NCI-H510A treated with DMSO at 0.1 percent for 48 hours (cell line): ENCODE measurements around the gene PLCH1.
A peak's percentile ranks its signal among the peaks of the same experiment; 100 is the strongest.

Experiments
- DNase-seq: peaks from one replicate; lab custom pipeline; 2025; lab: John Stamatoyannopoulos, UW

PLCH1 gene

GRCh38 chr3:155377847-155378246 lies 367.0 kb downstream of the PLCH1 start:
- no peak for DNase-seq

DNA sequence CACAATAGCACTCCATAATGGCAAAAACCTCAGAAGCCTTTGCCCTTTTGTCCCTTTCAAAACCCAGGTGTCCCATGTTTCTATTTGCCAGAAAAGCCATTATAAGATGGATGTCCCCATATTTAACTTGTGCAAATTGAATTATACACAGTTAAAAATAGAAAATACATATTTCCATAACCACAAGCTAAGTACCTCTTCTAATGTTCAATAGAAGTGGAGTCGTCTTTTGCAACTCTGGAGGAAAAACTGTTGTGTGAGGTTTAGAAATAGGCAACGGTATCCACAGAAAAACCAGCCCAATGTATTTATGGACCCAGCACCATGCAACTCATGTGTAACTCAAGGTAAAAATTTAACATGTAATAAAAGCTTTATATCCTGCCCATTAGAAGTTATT lies 367.8 kb downstream of the PLCH1 start:
- no peak for DNase-seq

DNA sequence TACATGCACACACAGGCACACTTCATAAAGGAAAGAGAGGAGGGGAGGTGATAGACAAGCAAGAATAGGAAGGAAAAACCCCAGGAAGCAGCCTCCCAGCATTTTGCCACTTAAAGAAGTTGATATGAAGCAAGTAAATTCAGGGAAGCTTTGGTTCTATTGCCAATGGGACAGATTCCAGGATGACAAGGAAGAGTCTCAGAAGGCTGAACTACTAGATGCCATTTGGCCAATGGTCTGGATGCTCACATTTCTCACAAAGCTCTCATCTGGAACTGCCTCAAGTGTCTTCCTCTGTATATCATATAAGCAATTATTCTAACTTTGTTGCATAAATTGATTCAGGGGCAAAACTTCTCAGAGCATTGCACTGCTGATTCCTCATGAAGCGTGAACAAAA lies 372.6 kb downstream of the PLCH1 start:
- no peak for DNase-seq

- no peak for DNase-seq
These were observed 373.9 kb downstream of the PLCH1 start for GRCh38 chr3:155370764-155371503.

GRCh38 chr3:155370198-155370597 lies 374.7 kb downstream of the PLCH1 start:
- DNase-seq, result no peak

DNA sequence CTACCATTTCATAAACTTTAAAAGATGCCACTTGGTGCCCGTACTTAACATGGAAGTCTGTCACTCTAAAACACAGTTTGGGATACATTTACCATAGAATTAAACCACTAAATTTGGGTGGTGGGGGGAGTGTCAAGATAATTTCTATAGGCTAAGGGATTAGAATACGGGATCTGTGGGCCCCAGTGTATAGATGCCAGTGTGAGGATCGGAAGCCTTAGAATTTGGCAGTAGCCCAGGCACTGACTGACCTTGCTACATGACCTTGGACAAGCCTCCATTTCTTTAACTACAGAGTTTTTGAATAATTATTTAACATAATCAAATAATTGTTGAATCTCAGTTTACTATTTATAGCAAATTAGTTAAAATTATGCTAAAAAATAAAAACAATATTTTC lies 375.1 kb downstream of the PLCH1 start:
- no peak for DNase-seq

DNA sequence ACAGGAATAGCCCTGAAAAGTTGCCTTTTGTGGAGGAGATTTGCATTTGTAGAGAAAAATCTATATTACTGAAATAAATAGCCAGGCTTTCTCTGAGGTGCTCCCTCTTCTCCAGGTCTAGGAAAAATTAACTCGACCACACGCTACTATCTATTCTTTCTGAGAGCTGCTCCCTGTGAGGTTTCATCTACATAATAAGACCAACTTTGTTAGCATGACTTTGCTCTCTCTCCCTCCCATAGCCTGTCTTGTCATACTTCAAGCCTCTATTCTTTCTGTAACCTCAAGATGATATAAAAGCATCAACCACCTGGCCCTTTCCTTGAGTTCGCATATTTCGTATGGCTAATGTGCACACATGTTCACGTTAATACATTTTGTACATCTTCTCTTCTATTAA lies 375.6 kb downstream of the PLCH1 start:
- no peak for DNase-seq

- DNase-seq, result no peak
These were observed 376.1 kb downstream of the PLCH1 start for GRCh38 chr3:155368786-155369185.

GRCh38 chr3:155367506-155367905 lies 377.4 kb downstream of the PLCH1 start:
- DNase-seq, result no peak

DNA sequence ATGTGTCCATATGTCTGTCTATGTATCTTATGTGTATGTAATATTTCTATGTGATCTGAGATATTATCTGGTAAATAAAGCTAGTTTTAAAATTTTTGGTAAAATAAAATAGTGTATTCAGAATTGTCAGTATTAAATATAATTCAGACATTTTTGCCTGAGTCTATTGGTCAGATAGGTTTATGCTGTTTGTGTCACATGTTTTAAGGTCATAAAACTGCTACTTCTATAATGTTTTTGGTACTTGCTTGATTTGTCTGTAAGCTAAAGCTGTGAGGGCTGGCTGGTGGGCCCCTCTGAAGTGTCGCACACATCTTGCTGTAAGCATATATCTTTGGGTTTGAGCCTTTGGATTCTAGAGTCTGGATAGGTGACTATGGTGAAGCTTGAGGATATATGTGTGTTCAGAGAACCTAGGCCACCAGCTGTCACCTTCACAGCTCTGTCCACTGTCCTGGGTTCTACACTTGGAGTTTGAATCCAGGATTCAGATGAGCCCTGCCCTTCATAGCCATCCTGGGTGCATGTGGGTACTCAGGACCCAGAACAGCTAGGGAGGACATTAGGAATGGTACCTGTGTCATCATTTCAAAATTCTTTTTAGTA lies 379.6 kb downstream of the PLCH1 start:
- no peak for DNase-seq

- no peak for DNase-seq
These were observed 380.4 kb downstream of the PLCH1 start for GRCh38 chr3:155364492-155364891.

DNA sequence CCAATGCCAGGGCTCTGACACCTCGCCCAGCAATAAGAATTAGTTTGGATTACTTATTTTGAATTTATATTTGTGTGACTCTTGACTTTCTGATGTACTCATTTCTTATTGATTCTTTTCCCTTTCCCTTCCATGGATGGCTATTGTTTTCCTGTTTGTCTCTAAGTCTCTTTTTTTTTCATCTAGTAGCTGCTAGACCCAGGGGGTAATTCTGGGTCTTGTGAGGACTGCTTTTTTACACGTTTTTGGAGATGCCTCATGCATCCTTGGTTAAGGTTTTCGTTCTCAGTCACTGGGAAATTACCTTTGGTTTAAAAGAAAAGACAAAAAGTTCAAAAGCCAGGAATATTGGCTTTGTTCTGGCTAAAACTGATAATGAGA lies 381.2 kb downstream of the PLCH1 start:
- no peak for DNase-seq

DNA sequence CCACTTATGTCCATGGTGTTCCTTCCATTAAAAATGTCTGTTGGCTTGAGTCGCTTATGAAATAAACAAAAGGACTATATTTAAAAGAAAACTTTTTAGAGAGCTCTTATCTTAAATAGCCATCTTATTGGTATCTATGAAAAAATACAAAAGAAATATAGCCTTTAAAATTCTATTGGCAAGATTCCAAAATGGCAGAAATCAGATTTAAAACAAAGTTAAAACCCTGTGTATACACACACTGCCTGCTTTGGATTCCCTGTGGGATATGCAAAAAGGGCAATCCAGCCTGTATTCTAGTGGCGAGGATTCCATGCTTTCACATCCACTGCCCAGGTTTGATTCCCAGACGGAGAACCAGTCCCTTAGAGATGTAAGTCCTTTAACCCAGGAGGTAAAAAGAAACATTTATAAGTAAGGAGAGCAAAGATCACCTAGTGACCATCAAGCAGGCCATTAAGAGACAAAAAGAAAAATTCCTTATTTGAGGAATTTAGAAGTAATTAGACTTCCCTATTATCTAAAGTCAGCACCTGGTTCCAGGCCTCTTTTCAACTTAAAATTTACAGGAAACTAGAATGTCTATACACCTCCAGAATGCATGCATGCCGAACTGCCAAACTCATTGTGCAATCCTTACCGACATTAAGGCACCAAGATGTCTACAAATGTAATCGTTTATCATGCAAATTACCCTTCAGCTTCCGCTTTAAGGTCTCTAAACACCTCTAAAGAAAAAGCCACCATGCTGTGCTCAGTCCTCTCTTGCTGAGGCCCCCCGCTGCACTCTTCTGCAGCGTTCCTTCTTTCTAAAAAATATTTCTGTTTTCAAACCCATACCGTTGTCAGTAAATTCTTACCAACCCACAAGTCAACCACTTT lies 381.8 kb downstream of the PLCH1 start:
- DNase-seq, result no peak

DNA sequence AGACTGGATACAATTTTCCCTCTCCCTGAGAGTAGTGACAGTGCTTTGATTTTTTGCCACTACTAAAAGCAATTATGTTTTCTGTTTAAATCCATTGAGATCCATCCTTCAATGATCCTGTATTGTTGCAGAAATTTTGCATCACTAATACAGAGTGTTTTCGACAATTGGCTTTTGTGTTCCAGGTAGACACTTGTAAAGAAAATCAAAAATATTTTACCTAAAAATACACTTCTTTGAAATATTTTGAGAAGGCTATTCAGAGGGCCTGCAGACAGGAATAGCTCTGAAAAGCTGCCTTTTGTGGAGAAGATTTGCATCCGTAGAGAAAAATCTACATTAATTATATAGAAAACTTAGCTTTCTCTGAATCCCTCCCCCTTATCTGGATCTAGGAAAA lies 384.6 kb downstream of the PLCH1 start:
- DNase-seq, result no peak

DNA sequence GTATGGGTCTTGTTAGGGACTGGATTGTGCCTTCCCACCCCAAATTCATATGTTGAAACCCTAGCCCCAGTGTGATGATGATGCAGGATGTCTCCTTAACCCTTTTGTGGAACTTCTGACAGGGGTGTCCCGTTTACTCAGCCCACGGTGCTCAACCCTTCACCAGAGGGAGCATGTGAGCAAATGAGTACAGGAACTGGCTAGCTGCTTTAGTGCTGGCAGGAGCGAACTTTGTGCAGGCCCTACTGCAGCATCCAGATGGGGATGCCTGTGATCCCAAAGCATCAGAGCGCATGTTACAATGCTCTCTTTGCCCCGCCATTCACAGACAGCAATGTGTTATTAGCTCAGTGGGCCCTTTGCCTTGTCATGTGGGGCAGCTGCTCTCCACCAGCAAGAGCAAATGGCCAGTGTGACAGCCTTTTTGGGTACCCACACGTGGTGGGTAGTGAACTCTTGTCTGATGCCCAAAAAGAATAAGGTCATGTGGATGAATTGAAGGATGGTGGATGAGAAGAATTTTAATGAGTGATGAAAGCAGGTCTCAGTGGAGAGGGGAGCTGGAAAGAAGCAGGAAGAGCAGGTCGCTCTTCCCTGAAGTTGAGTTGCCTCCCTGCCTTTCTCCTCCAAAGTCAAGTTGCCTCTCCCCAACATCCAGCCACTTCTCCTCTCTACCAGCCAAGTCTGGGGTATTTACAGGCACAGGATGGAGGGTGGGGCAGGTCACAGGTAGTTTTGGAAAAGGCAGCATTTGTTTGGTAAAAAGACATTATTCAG lies 388.1 kb downstream of the PLCH1 start:
- no peak for DNase-seq

DNA sequence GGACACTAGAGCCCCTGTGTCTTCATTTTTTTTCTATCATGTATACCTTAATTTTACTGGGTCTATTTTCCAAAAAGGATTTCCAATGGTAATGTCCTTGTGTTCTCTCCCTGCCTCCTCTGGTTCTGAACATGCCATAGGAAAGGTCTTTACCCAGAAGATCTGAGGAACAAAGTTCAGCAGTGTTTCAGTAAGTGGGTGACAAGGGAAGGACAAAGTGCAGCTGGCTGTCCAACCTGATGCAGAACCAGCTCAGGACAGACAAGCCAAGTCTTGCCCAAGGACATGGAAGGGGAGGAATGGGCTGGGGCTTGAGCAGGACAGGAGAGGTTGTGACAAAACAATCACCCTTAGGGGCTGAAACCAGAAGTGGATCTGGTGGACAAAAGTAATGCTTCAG lies 390.2 kb downstream of the PLCH1 start:
- no peak for DNase-seq

- peak; percentile 45 for DNase-seq
These were observed 391.9 kb downstream of the PLCH1 start for GRCh38 chr3:155352900-155353490.

GRCh38 chr3:155350571-155350970 lies 394.3 kb downstream of the PLCH1 start:
- no peak for DNase-seq

GRCh38 chr3:155347901-155348300 lies 397.0 kb downstream of the PLCH1 start:
- no peak for DNase-seq

GRCh38 chr3:155342344-155342743 lies 402.5 kb downstream of the PLCH1 start:
- no peak for DNase-seq

GRCh38 chr3:155339052-155339451 lies 405.8 kb downstream of the PLCH1 start:
- DNase-seq, result no peak
